KMS-11 (cell line): ENCODE data around the gene PSMD8.
"Not testable (repeated sequence)": the region's sequence is repeated elsewhere in the genome, so short reads cannot be mapped to it uniquely, and the experiment has no call there.

Experiments used
- H2AFZ ChIP-seq: fragments of 200-600 bp; sonication (generic); 2 replicates; pipeline ENCODE4 v1.6.1; 2016; ENCODE audit warnings: antibody characterized with exemption, mixed run types, low read depth
- H3K27ac ChIP-seq: fragments of 200-600 bp; sonication (generic); 2 replicates; pipeline ENCODE4 v1.6.1; 2016; ENCODE audit warnings: mild to moderate bottlenecking, mixed run types
- H3K27me3 ChIP-seq: fragments of 200-600 bp; sonication (generic); 2 replicates; pipeline ENCODE4 v1.6.1; 2017; ENCODE audit warnings: mild to moderate bottlenecking, low read depth, mixed run types, moderate library complexity; ENCODE audit not compliant: insufficient read depth
- H3K36me3 ChIP-seq: fragments of 200-600 bp; sonication (generic); 2 replicates; pipeline ENCODE4 v1.6.1; 2017; ENCODE audit warnings: mild to moderate bottlenecking, mixed run types; ENCODE audit not compliant: insufficient read depth
- H3K4me1 ChIP-seq: fragments of 200-600 bp; sonication (generic); 2 replicates; pipeline ENCODE4 v1.6.1; 2016; ENCODE audit warnings: mild to moderate bottlenecking, low read depth, mixed run types; ENCODE audit not compliant: poor library complexity, severe bottlenecking
- H3K4me2 ChIP-seq: fragments of 200-600 bp; sonication (generic); 2 replicates; pipeline ENCODE4 v1.7.0; 2016; ENCODE audit warnings: mild to moderate bottlenecking, mixed run types
- H3K4me3 ChIP-seq: fragments of 200-600 bp; sonication (generic); IDR thresholded peaks from 2 replicates; pipeline ENCODE4 v1.6.1; 2017; ENCODE audit warnings: low read depth, low read length, mixed read lengths; ENCODE audit not compliant: insufficient read depth
- H3K79me2 ChIP-seq: fragments of 200-600 bp; sonication (generic); 2 replicates; pipeline ENCODE4 v1.6.1; 2016; ENCODE audit warnings: low read depth, mixed run types; ENCODE audit not compliant: insufficient read depth
- H3K9ac ChIP-seq: fragments of 200-600 bp; sonication (generic); 2 replicates; pipeline ENCODE4 v1.6.1; 2016; ENCODE audit warnings: mild to moderate bottlenecking, mixed run types
- H4K20me1 ChIP-seq: fragments of 200-600 bp; sonication (generic); 2 replicates; pipeline ENCODE4 v1.6.1; 2016; ENCODE audit warnings: mild to moderate bottlenecking, mixed run types; ENCODE audit not compliant: insufficient read depth
- TF ChIP-seq, protein P1 (sequence below): fragments of 200-600 bp; sonication (generic); conservative IDR thresholded peaks from 2 replicates; pipeline ENCODE4 v1.6.1; 2017; ENCODE audit warnings: low read depth, mild to moderate bottlenecking, antibody characterized with exemption, low read length, moderate library complexity, mixed read lengths

PSMD8 gene

GRCh38 chr19:38424272-38424671 lies 49.9 kb downstream of the PSMD8 start:
- H3K36me3 ChIP-seq: no peaks in the 10 kb centered on the region
- peaks cover 13% of the 10 kb centered on the region; the same call in 1 of the 2 replicates for H3K27me3 ChIP-seq
- no peak overlapping the region for H3K4me3 ChIP-seq
- TF ChIP-seq, protein P1, sequence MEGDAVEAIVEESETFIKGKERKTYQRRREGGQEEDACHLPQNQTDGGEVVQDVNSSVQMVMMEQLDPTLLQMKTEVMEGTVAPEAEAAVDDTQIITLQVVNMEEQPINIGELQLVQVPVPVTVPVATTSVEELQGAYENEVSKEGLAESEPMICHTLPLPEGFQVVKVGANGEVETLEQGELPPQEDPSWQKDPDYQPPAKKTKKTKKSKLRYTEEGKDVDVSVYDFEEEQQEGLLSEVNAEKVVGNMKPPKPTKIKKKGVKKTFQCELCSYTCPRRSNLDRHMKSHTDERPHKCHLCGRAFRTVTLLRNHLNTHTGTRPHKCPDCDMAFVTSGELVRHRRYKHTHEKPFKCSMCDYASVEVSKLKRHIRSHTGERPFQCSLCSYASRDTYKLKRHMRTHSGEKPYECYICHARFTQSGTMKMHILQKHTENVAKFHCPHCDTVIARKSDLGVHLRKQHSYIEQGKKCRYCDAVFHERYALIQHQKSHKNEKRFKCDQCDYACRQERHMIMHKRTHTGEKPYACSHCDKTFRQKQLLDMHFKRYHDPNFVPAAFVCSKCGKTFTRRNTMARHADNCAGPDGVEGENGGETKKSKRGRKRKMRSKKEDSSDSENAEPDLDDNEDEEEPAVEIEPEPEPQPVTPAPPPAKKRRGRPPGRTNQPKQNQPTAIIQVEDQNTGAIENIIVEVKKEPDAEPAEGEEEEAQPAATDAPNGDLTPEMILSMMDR: no peak
- H3K79me2 ChIP-seq: no peaks in the 10 kb centered on the region
- H3K4me2 ChIP-seq: no peak overlapping the region
- H2AFZ ChIP-seq: no peak overlapping the region
- no peak overlapping the region for H3K9ac ChIP-seq
- no peak overlapping the region for H3K27ac ChIP-seq
- H4K20me1 ChIP-seq: no peaks in the 10 kb centered on the region
- peaks cover 3% of the 10 kb centered on the region for H3K4me1 ChIP-seq

GRCh38 chr19:38425222-38425809 lies 50.9 kb downstream of the PSMD8 start:
- no peak overlapping the region for H3K27ac ChIP-seq
- H3K4me1 ChIP-seq: peaks cover 3% of the 10 kb centered on the region
- no peaks in the 10 kb centered on the region for H4K20me1 ChIP-seq
- H3K4me2 ChIP-seq: no peak overlapping the region
- TF ChIP-seq, protein P1: no peak
- H3K36me3 ChIP-seq: no peaks in the 10 kb centered on the region
- peaks cover 4% of the 10 kb centered on the region; the same call in 1 of the 2 replicates for H3K27me3 ChIP-seq
- no peak overlapping the region for H3K4me3 ChIP-seq
- no peak overlapping the region for H3K9ac ChIP-seq
- no peak overlapping the region for H2AFZ ChIP-seq
- H3K79me2 ChIP-seq: no peaks in the 10 kb centered on the region

GRCh38 chr19:38425810-38426466 lies 51.6 kb downstream of the PSMD8 start, which contains the start of gene RASGRP4:
Gene RASGRP4, minus strand, starts transcription at chr19:38426219. Its CDS starts 128 bp downstream, at chr19:38426091.
- H3K9ac ChIP-seq: no peak within 1 kb of the TSS
- peaks cover 3% of the 10 kb centered on the region for H3K4me1 ChIP-seq

DNA sequence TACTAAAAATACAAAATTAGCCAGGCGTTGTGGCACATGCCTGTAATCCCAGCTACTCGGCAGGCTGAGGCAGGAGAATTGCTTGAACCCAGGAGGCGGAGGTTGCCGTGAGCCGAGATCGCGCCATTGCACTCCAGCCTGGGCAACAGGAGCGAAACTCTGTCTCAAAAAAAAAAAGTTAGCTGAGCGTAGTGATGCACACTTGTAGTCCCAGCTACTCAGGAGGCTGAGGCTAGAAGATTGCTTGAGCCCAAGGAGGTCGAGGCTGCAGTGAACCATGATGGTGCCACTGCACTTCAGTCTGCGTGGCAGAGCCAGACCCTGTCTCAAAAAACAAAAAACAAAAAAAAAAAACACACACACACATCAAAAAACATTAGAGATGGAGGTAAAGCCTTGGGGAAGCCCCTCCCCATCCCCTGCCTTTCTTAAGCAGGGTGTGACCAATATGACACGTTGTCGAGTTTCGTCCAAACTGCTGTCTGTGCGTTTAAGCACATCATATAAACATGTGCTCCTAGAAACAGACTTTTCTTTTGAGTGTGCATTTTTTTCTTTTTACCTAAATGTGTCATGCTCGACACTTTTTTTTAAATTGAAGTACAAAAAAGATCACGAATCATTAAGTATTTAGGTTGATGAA lies 52.8 kb downstream of the PSMD8 start:
- H3K27ac ChIP-seq, H3K27me3 ChIP-seq, H2AFZ ChIP-seq, H3K9ac ChIP-seq, H3K4me2 ChIP-seq, H3K4me3 ChIP-seq, H4K20me1 ChIP-seq, H3K79me2 ChIP-seq, H3K4me1 ChIP-seq, H3K36me3 ChIP-seq: not testable (repeated sequence)

More at GRCh38 chr19:38425810-38426466, 51.6 kb downstream of the PSMD8 start, which contains the start of gene RASGRP4:
- Histone ChIP-seq H3K27ac (no peak within 1 kb of the TSS), H2AFZ (no peak within 1 kb of the TSS), H3K36me3 (no peaks in the 10 kb centered on the region), H3K4me2 (no peak within 1 kb of the TSS), H3K79me2 (no peaks in the 10 kb centered on the region), H3K4me3 (no peak within 1 kb of the TSS), H4K20me1 (no peaks in the 10 kb centered on the region), H3K27me3 (0 out of 2 replicates have a peak, but pooled peaks cover 4% of the 10 kb centered on the region)
- TF ChIP-seq, protein P1: no peak
